GM12878 (cell line): ENCODE measurements around the gene DPH1. TPM values are rescaled to one million over a fixed set of nuclear protein-coding genes. Genes with fewer than 3 reads are reported as not detected.

Experiments used
- CHD1 ChIP-seq: IDR thresholded peaks from 2 replicates; pipeline ENCODE4 v1.6.1; 2012; ENCODE audit warnings: low read depth, low read length, improper control_type of control experiment
- JUND ChIP-seq: IDR thresholded peaks from 2 replicates; pipeline ENCODE4 v1.6.1; 2012; ENCODE audit warnings: low read depth, mild to moderate bottlenecking, low read length, improper control_type of control experiment, moderate library complexity
- NFXL1 ChIP-seq: fragments of 450-650 bp; IDR thresholded peaks from 2 replicates; pipeline ENCODE4 v1.6.1; 2017; ENCODE audit warnings: antibody characterized with exemption, mild to moderate bottlenecking, borderline replicate concordance
- RELB ChIP-seq: fragments of 450-650 bp; IDR thresholded peaks from 2 replicates; pipeline ENCODE4 v1.6.1; 2017; ENCODE audit warnings: low read depth, mild to moderate bottlenecking, moderate library complexity
- SMAD1 ChIP-seq: fragments of 450-650 bp; IDR thresholded peaks from 2 replicates; pipeline ENCODE4 v1.6.1; 2018; ENCODE audit warnings: mild to moderate bottlenecking, low read depth; ENCODE audit not compliant: partially characterized antibody
- ZBED1 ChIP-seq: IDR thresholded peaks from 2 replicates; pipeline ENCODE4 v1.6.1; 2016; ENCODE audit warnings: borderline replicate concordance
- ZNF622 ChIP-seq: fragments of 450-650 bp; IDR thresholded peaks from 2 replicates; pipeline ENCODE4 v1.6.1; 2017; ENCODE audit warnings: mild to moderate bottlenecking, inconsistent platforms
- polyA plus RNA-seq, 11 experiments: library from polyadenylated mRNA; depleted of rRNA in 4 of 11; unstranded in 6 of 11; stranded (reverse) in 5 of 11; fragments of >200 nt; fragmentation: Nextera tagmentation in 4 of 11; fragmentation: Illumina TruSeq in 1 of 11; extraction: Ambion mirVana in 4 of 11; extraction: Trizol in 1 of 11; gene quantifications; 1 replicate in 1 of 11; 2 replicates in 10 of 11; pipeline versions ENCODE4 v1.2.1 to v1.2.3, GENCODE V29; 2011 to 2016; ENCODE audit warnings: inconsistent platforms in 2 of 11, missing spikeins in 2 of 11, low read depth in 1 of 11
- total RNA-seq, 4 experiments: library from RNA; depleted of rRNA in 3 of 4; stranded (reverse); fragments of >200 nt in 3 of 4; fragmentation: Illumina TruSeq in 1 of 4; extraction: Trizol in 1 of 4; gene quantifications; 2 replicates each; pipeline versions ENCODE4 v1.2.1 to v1.2.3, GENCODE V29; 2013 to 2021

Gene DPH1
- total and polyA plus RNA-seq, 10 of the 15 experiments (the other 5 are each of a cell fraction or from before 2014, with no cell fraction given) = 0.29 to 33.6 (median 20.2) TPM

- no peak for TF ChIP-seq CHD1
- no peak for TF ChIP-seq SMAD1
- TF ChIP-seq NFXL1 = no peak
- no peak for TF ChIP-seq JUND
- 0 out of 2 replicates have a peak, but pooled peaks have one; percentile 58 for TF ChIP-seq RELB
- no peak for TF ChIP-seq ZNF622
- TF ChIP-seq ZBED1 = no peak
These were observed 24.7 kb downstream of the DPH1 start, which contains the start of gene HIC1 (continued) for GRCh38 chr17:2054512-2055291.
